Type B pancreatic cell (in vitro differentiated cells): ENCODE results near the gene MTO1. TPM values are rescaled to one million over a fixed set of nuclear protein-coding genes. Genes with fewer than 3 reads are reported as not detected.
A peak's percentile ranks its signal among the peaks of the same experiment; 100 is the strongest.
"Not testable (repeated sequence)": the region's sequence is repeated elsewhere in the genome, so short reads cannot be mapped to it uniquely, and the experiment has no call there.

Experiments used
- DNase-seq: peaks from one replicate; pipeline ENCODE4 v3.0.0; 2021; ENCODE audit warnings: mixed read lengths; ENCODE audit not compliant: unreplicated experiment; ENCODE audit errors: extremely low spot score
- H3K27ac Mint-ChIP-seq: 2 replicates; pipeline ENCODE4 v1.8.0; 2021; ENCODE audit warnings: mild to moderate bottlenecking, mixed read lengths
- H3K27me3 Mint-ChIP-seq: 2 replicates; pipeline ENCODE4 v1.8.0; 2021; ENCODE audit warnings: mixed read lengths
- H3K36me3 Mint-ChIP-seq: 2 replicates; pipeline ENCODE4 v1.8.0; 2021; ENCODE audit warnings: mixed read lengths
- H3K4me1 Mint-ChIP-seq: one replicate; pipeline ENCODE4 v1.8.0; 2021; ENCODE audit warnings: mixed read lengths; ENCODE audit not compliant: unreplicated experiment
- H3K4me3 Mint-ChIP-seq: 2 replicates; pipeline ENCODE4 v1.8.0; 2021; ENCODE audit warnings: mild to moderate bottlenecking, mixed read lengths
- H3K9me3 Mint-ChIP-seq: 2 replicates; pipeline ENCODE4 v1.8.0; 2021; ENCODE audit warnings: mixed read lengths
- total RNA-seq: library from RNA; stranded (reverse); gene quantifications from 2 replicates; pipeline ENCODE4 v1.2.1, GENCODE V29; 2021; ENCODE audit warnings: low replicate concordance
- TF ChIP-seq, protein P1 (sequence below): fragments of 200-600 bp; sonication (generic); conservative IDR thresholded peaks from 2 replicates; pipeline ENCODE4 v1.5.0; 2021; ENCODE audit warnings: antibody characterized with exemption, mild to moderate bottlenecking

The MTO1 gene
- total RNA-seq, 1 donor from 2014 or later = 28.0 TPM

DNA sequence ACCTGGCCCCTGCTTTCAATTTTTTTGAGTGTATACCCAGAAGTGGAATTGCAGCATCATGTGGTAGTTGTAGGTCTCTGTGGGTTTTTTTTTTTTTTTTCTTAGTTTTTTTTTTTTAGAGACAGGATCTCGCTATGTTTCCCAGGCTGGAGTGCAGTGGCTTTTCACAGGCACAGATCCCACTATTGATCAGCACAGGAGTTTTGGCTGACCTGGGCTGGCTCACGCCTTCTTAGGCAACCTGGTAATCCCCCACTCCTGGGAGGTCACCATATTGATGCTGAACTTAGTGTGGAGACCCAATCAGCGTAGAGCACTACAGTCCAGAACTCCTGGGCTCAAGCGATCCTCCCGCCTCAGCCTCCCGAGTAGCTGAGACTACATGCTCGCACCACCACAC is 25.9 kb downstream of the MTO1 start:
- H3K4me3 Mint-ChIP-seq = no peak overlapping the region
- no peak for DNase-seq
- H3K36me3 Mint-ChIP-seq = peaks cover 44% of the 10 kb centered on the region
- H3K27ac Mint-ChIP-seq = no peak overlapping the region
- H3K9me3 Mint-ChIP-seq = no peaks in the 10 kb centered on the region
- TF ChIP-seq, protein P1, sequence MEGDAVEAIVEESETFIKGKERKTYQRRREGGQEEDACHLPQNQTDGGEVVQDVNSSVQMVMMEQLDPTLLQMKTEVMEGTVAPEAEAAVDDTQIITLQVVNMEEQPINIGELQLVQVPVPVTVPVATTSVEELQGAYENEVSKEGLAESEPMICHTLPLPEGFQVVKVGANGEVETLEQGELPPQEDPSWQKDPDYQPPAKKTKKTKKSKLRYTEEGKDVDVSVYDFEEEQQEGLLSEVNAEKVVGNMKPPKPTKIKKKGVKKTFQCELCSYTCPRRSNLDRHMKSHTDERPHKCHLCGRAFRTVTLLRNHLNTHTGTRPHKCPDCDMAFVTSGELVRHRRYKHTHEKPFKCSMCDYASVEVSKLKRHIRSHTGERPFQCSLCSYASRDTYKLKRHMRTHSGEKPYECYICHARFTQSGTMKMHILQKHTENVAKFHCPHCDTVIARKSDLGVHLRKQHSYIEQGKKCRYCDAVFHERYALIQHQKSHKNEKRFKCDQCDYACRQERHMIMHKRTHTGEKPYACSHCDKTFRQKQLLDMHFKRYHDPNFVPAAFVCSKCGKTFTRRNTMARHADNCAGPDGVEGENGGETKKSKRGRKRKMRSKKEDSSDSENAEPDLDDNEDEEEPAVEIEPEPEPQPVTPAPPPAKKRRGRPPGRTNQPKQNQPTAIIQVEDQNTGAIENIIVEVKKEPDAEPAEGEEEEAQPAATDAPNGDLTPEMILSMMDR = no peak
- H3K4me1 Mint-ChIP-seq = no peaks in the 10 kb centered on the region
- H3K27me3 Mint-ChIP-seq = no peaks in the 10 kb centered on the region

DNA sequence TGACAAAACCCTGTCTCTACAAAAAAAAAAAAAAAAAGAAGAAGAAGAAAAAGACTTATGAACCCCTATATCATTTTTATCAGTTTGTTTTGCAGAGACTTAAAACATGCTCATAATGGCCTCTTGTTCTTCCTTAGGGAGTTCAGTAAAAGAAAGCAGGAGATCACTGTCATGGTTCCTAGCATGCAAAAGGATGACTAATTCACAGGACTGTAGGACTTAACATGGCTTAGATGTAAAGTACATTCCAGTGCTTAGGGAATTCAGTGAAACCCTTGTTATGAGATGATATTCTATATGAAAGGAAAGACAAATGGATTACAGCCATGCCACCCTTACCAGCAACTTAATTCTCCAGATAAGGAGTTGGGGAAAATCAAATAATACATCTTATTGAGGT is 29.8 kb downstream of the MTO1 start:
- no peak overlapping the region for H3K4me3 Mint-ChIP-seq
- H3K4me1 Mint-ChIP-seq = no peaks in the 10 kb centered on the region
- H3K27ac Mint-ChIP-seq = no peak overlapping the region
- TF ChIP-seq, protein P1 = no peak
- peaks cover 37% of the 10 kb centered on the region for H3K36me3 Mint-ChIP-seq
- DNase-seq = no peak
- no peaks in the 10 kb centered on the region for H3K9me3 Mint-ChIP-seq
- no peaks in the 10 kb centered on the region for H3K27me3 Mint-ChIP-seq

DNA sequence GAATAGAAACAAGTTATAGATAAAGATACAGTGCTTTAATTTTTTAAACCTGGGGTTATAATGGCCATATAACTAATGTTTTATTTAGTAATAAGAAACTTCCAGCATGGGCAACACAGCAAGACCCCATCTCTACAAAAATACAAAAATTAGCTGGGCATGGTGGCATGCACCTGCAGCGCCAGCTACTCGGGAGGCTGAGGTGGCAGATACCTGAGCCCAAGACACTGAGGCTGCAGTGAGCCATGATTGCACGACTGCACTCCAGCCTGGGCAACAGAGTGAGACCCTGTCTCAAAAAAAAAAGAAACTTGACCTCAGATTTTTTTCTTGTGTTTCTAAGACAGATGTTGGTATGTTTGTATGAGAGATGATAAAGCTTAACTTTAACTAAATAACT is 36.4 kb downstream of the MTO1 start:
- no peak overlapping the region for H3K4me3 Mint-ChIP-seq
- H3K27ac Mint-ChIP-seq = no peak overlapping the region
- no peak for DNase-seq
- H3K36me3 Mint-ChIP-seq = peaks cover 3% of the 10 kb centered on the region
- TF ChIP-seq, protein P1 = no peak
- H3K4me1 Mint-ChIP-seq = no peaks in the 10 kb centered on the region
- no peaks in the 10 kb centered on the region for H3K27me3 Mint-ChIP-seq
- H3K9me3 Mint-ChIP-seq = no peaks in the 10 kb centered on the region

DNA sequence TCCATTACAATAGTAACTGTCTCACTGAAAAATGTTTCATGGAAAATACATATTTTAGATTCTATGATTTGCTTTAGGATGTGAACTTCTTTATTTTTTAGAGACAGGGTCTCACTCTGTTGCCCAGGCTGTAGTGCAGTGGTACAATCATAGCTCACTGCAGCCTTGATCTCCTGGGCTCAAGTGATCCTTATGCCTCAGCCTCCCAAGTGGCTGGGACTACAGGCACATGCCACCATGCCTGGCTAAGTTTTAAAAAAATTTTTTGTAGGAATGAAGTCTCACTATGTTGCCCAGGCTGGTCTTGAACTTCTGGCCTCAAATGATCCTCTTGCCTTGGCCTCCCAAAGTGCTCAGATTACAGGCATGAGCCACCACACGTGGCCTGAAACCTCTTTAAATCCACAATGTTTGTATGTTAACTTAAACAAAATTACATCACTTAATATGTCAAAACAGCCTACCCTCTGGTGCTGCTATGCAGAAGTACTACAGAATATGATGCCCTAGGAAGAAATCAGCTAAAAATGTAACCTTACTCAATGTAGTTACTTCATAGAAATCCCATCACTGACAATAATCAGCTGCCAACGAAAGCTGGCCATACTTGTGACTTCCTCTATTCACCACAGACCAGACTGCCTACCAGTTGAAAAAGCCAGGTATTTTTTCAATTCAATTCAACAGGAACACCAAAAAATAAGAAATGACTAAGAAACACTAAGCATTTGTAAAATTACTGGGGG is 41.7 kb downstream of the MTO1 start:
- Mint-ChIP-seq H3K36me3 (no peaks in the 10 kb centered on the region), H3K27me3 (no peaks in the 10 kb centered on the region), H3K27ac (no peak overlapping the region), H3K9me3 (no peaks in the 10 kb centered on the region), H3K4me3 (no peak overlapping the region), H3K4me1 (no peaks in the 10 kb centered on the region)
- TF ChIP-seq, protein P1 = no peak
- DNase-seq = no peak

DNA sequence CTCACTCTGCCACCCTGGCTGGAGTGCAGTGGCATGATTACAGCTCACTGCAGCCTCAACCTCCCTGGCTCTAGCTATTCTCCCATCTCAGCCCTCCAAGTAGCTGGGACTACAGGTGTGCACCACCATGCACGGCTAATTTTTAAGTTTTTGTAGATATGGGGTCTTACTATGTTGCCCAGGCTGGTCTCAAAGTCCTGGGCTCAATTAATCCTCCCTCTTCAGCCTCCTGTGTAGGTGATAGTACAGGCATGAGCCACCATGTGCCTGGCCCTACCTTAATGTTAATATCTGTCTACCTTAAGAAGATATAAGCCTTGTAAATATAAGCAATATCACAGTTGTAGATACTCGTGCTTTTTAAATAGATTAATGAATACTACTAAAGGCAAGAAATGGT is 42.6 kb downstream of the MTO1 start:
- TF ChIP-seq, protein P1 = no peak
- no peak overlapping the region for H3K27ac Mint-ChIP-seq
- no peak overlapping the region for H3K4me3 Mint-ChIP-seq
- H3K27me3 Mint-ChIP-seq = no peaks in the 10 kb centered on the region
- no peaks in the 10 kb centered on the region for H3K36me3 Mint-ChIP-seq
- no peaks in the 10 kb centered on the region for H3K9me3 Mint-ChIP-seq
- no peaks in the 10 kb centered on the region for H3K4me1 Mint-ChIP-seq
- DNase-seq = no peak

DNA sequence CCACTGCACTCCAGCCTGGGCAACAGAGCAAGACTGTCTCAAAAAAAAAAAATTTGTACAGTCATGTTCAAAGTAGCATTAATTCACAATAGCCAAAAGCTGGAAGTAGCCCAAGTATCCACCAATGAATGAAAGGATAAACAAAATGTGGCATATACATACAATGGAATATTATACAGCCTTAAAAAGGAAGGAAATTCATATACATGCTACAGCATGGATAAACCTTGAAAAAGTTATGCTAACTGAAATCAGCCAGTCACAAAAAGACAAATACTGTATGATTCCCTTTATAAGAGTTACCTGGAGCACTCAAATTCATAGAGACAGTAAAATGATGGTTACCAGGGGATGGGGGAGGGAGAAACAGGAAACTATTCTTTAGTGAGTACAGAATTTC is 43.6 kb downstream of the MTO1 start:
- Mint-ChIP-seq H3K4me1 (no peaks in the 10 kb centered on the region), H3K27ac (no peak overlapping the region), H3K27me3 (no peaks in the 10 kb centered on the region), H3K9me3 (no peaks in the 10 kb centered on the region), H3K36me3 (no peaks in the 10 kb centered on the region), H3K4me3 (no peak overlapping the region)
- TF ChIP-seq, protein P1 = no peak
- no peak for DNase-seq

DNA sequence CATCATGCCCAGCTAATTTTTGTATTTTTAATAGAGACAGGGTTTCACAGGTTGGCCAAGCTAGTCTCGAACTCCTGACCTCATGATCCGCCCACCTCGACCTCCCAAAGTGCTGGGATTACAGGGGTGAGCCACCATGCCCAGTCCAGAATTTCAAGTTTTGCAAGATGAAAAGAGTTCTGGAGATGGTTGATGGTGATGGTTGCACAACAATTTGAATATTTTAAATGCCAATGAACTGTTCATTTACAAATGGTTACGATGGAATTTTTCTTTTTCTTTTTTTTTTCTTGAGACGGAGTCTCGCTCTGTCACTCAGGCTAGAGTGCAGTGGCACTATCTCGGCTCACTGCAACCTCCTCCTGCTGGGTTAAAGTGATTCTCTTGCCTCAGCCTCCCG is 44.2 kb downstream of the MTO1 start:
- H3K4me3 Mint-ChIP-seq, H3K9me3 Mint-ChIP-seq, H3K36me3 Mint-ChIP-seq, H3K27me3 Mint-ChIP-seq, H3K4me1 Mint-ChIP-seq, DNase-seq: not testable (repeated sequence)
- H3K27ac Mint-ChIP-seq = peak overlapping the region; percentile 13
